IMR-90 (cell line): ENCODE data around the gene P4HA1. TPM values are rescaled to one million over a fixed set of nuclear protein-coding genes. Genes with fewer than 3 reads are reported as not detected.

Experiments
- ATAC-seq: fragments of 200-7000 bp; cut with Tn5 transposase; 2 replicates; pipeline ENCODE4 v1.9.1; 2020; ENCODE audit warnings: low read depth, mild to moderate bottlenecking, moderate library complexity
- BruUV-seq: library from RNA; stranded (reverse); fragments of 400-500 nt; replicated peaks from 2 replicates; lab custom pipeline; 2021; lab: Mats Ljungman, UMichigan
- CTCF ChIA-PET: fragments of 300-600 bp; formaldehyde crosslinking; extraction: SDS; loops from one replicate; lab custom pipeline; 2021; ENCODE audit warnings: antibody characterized with exemption; lab: Yijun Ruan, JAX
- POLR2A ChIA-PET: fragments of 300-600 bp; sonication (Branson Sonifier 250); formaldehyde crosslinking; loops from one replicate; lab custom pipeline; 2022; ENCODE audit warnings: antibody characterized with exemption; ENCODE audit not compliant: unreplicated experiment; lab: Charles Lee
- DNase-seq: peaks from one replicate; pipeline ENCODE4 v3.0.0; 2013
- H2AFZ ChIP-seq: replicated peaks from 2 replicates; pipeline ENCODE3; 2013; ENCODE audit warnings: low read length, mild to moderate bottlenecking; ENCODE audit not compliant: poor library complexity
- H2AK5ac ChIP-seq: 2 replicates; pipeline ENCODE4 v1.6.1; 2013; ENCODE audit warnings: low read depth, low read length, inconsistent platforms
- H2AK9ac ChIP-seq: replicated peaks from 2 replicates; pipeline ENCODE3; 2013; ENCODE audit warnings: mild to moderate bottlenecking, low read depth, low read length, moderate library complexity; ENCODE audit not compliant: poor library complexity
- H2BK120ac ChIP-seq: 2 replicates; pipeline ENCODE4 v1.6.1; 2013; ENCODE audit warnings: low read depth, low read length, inconsistent platforms
- H2BK15ac ChIP-seq: 3 replicates; pipeline ENCODE4 v1.6.1; 2013; ENCODE audit warnings: low read depth, low read length, inconsistent platforms
- H2BK20ac ChIP-seq: 2 replicates; pipeline ENCODE4 v1.6.1; 2013; ENCODE audit warnings: low read depth, mild to moderate bottlenecking, inconsistent platforms, low read length, moderate library complexity
- H2BK5ac ChIP-seq: 2 replicates; pipeline ENCODE4 v1.6.1; 2013; ENCODE audit warnings: mild to moderate bottlenecking, low read depth, low read length, inconsistent platforms; ENCODE audit not compliant: poor library complexity, severe bottlenecking
- H3K14ac ChIP-seq: replicated peaks from 2 replicates; pipeline ENCODE4 v1.6.1; 2013; ENCODE audit warnings: low read depth, low read length, inconsistent platforms
- H3K18ac ChIP-seq: 2 replicates; pipeline ENCODE4 v1.6.1; 2013; ENCODE audit warnings: low read depth, low read length, control low read depth
- H3K23ac ChIP-seq: 2 replicates; pipeline ENCODE4 v1.6.1; 2013; ENCODE audit warnings: low read depth, low read length, inconsistent platforms
- H3K27ac ChIP-seq: 2 replicates; pipeline ENCODE4 v1.5.1; 2013; ENCODE audit warnings: mild to moderate bottlenecking, control low read depth, low read length; ENCODE audit not compliant: insufficient read depth
- H3K27me3 ChIP-seq: 2 replicates; pipeline ENCODE4 v1.6.1; 2013; ENCODE audit warnings: low read length; ENCODE audit not compliant: control insufficient read depth, insufficient read depth
- H3K36me3 ChIP-seq: 2 replicates; pipeline ENCODE4 v1.6.1; 2013; ENCODE audit warnings: low read length, mixed read lengths; ENCODE audit not compliant: control insufficient read depth, insufficient read depth
- H3K4ac ChIP-seq: 2 replicates; pipeline ENCODE4 v1.6.1; 2013; ENCODE audit warnings: low read depth, low read length, inconsistent platforms
- H3K4me1 ChIP-seq: 2 replicates; pipeline ENCODE4 v1.6.1; 2013; ENCODE audit warnings: low read length, mixed read lengths; ENCODE audit not compliant: control insufficient read depth, insufficient read depth
- H3K4me2 ChIP-seq: 2 replicates; pipeline ENCODE4 v1.6.1; 2013; ENCODE audit warnings: low read depth, mild to moderate bottlenecking, control low read depth, low read length, moderate library complexity
- H3K4me3 ChIP-seq: 2 replicates; pipeline ENCODE4 v1.5.1; 2013; ENCODE audit warnings: low read depth, mild to moderate bottlenecking, control low read depth, low read length, moderate library complexity; ENCODE audit not compliant: insufficient read depth
- H3K56ac ChIP-seq: 2 replicates; pipeline ENCODE4 v1.6.1; 2013; ENCODE audit warnings: low read length, inconsistent platforms; ENCODE audit not compliant: insufficient read depth; ENCODE audit errors: extremely low read depth
- H3K79me1 ChIP-seq, 2 experiments: 2 replicates each; pipeline ENCODE4 v1.6.1; 2013; ENCODE audit warnings: low read length in 2 of 2, inconsistent platforms in 1 of 2, low read depth in 1 of 2
- H3K9ac ChIP-seq: 2 replicates; pipeline ENCODE4 v1.6.1; 2013; ENCODE audit warnings: low read depth, low read length, control low read depth
- H3K9me1 ChIP-seq: 2 replicates; pipeline ENCODE4 v1.6.1; 2013; ENCODE audit warnings: low read length, inconsistent platforms; ENCODE audit not compliant: insufficient read depth
- H3K9me3 ChIP-seq: 2 replicates; pipeline ENCODE4 v1.6.1; 2013; ENCODE audit warnings: low read length; ENCODE audit not compliant: control insufficient read depth, insufficient read depth
- H4K20me1 ChIP-seq: 2 replicates; pipeline ENCODE4 v1.6.1; 2013; ENCODE audit warnings: low read length, inconsistent platforms; ENCODE audit not compliant: insufficient read depth
- H4K5ac ChIP-seq: 2 replicates; pipeline ENCODE4 v1.6.1; 2013; ENCODE audit warnings: mild to moderate bottlenecking, low read depth, low read length, control low read depth
- H4K8ac ChIP-seq, 2 experiments: 2 replicates each; pipeline ENCODE4 v1.6.1; 2013; ENCODE audit warnings: low read depth in 2 of 2, low read length in 2 of 2, control low read depth in 1 of 2, inconsistent platforms in 1 of 2
- H4K91ac ChIP-seq: 2 replicates; pipeline ENCODE4 v1.6.1; 2013; ENCODE audit warnings: low read depth, low read length, inconsistent platforms; ENCODE audit not compliant: insufficient read depth
- CEBPB ChIP-seq: IDR thresholded peaks from 2 replicates; pipeline ENCODE4 v1.6.1; 2012; ENCODE audit warnings: low read depth, low read length, improper control_type of control experiment
- CHD1 ChIP-seq: IDR thresholded peaks from 2 replicates; pipeline ENCODE4 v1.6.1; 2012; ENCODE audit warnings: low read depth, low read length, improper control_type of control experiment
- CTCF ChIP-seq: conservative IDR thresholded peaks from 2 replicates; pipeline ENCODE4 v1.5.1; 2012; ENCODE audit warnings: mild to moderate bottlenecking, low read depth, low read length, improper control_type of control experiment
- FOS ChIP-seq: fragments of 150-350 bp; IDR thresholded peaks from 2 replicates; pipeline ENCODE4 v1.6.1; 2016; ENCODE audit warnings: low read depth, low read length
- MAFK ChIP-seq: IDR thresholded peaks from 2 replicates; pipeline ENCODE4 v1.6.1; 2012; ENCODE audit warnings: low read depth, low read length, improper control_type of control experiment
- NFE2L2 ChIP-seq: fragments of 150-350 bp; IDR thresholded peaks from 2 replicates; pipeline ENCODE4 v1.6.1; 2016; ENCODE audit warnings: low read depth, mild to moderate bottlenecking, low read length
- RFX5 ChIP-seq: IDR thresholded peaks from 2 replicates; pipeline ENCODE4 v1.8.0; 2012; ENCODE audit warnings: low read depth, mild to moderate bottlenecking, low read length, moderate library complexity
- WGBS, 2 experiments: methylation state at CpG; one replicate each; pipeline versions ENCODE4 v1.1.5 to v1.1.7; 2013; ENCODE audit warnings: missing lambda C conversion rate in 2 of 2; ENCODE audit not compliant: insufficient read length in 1 of 2; ENCODE audit errors: extremely low coverage in 2 of 2; 5-methylcytosine and 5-hydroxymethylcytosine counted together
- dilution Hi-C: fragments of 300-500 bp; cut with HindIII; formaldehyde crosslinking; loops from one replicate; pipeline ENCODE4 v1.14.3; 2018; ENCODE audit warnings: low sequenced_read_pairs; ENCODE audit not compliant: unreplicated experiment
- in situ Hi-C: fragments of 300-500 bp; cut with MboI; formaldehyde crosslinking; loops from 3 replicates; pipeline ENCODE4 v1.14.3; 2019; ENCODE audit warnings: low sequenced_read_pairs, inconsistent platforms, mixed read lengths
- intact Hi-C: fragments of 100-400 bp; cut with micrococcal nuclease; formaldehyde crosslinking; loops from 2 replicates; pipeline ENCODE4 v1.10.0; 2022
- polyA plus RNA-seq, 3 experiments: library from polyadenylated mRNA; depleted of rRNA; stranded (reverse); fragments of >200 nt; gene quantifications; 2 replicates each; pipeline ENCODE4 v1.2.3, GENCODE V29; 2012; ENCODE audit warnings: low replicate concordance in 1 of 3
- total RNA-seq: library from RNA; depleted of rRNA; stranded (reverse); fragments of >200 nt; gene quantifications from 2 replicates; pipeline ENCODE4 v1.2.3, GENCODE V29; 2012

P4HA1 gene
- total and polyA plus RNA-seq, 2 of the 4 experiments (the other 2 are of a cell fraction) = 178 to 241 TPM

DNA sequence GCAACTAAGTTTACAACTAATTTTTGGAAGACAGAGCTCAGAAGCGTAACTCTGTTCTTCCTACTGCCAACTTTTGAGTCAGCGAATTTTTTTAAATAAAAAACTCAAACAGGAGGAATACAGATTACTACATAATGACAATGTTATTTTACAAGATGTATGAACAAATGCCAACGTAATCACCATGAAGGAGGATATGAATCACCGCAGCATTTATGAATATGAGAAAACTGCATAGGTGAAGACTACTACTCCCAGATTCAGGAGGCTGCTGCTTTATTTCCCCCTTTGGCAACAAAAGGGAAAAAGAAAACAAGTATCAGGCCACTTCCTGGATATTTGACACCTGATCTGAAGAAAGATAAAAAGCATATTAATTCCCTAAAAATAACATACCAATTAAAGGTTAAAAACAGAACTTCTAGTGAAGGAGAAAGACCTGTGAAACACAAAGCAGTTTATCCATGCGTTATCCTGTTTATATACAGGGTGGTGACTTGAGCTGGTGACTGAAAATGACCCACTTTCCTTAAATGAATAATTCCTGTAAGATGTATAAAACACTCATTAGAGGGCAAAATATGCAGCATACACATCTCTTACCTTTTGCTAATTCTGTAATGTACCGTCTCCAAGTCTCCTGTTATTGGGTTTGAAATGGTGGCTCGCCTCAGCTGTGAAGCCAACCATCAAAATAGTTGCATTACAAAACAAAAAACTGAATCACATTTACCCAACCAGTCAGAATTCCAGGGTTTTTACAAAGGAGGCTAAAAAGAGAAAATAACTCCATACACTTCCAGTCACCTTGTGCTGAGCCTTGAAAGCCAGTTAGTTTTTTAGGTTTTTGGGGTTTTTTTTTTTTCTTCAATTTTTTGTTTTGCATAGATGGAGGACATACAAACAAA is 52.0 kb downstream of the P4HA1 start:
- no peak overlapping the region for H3K9ac ChIP-seq

More for the DNA sequence above, 52.0 kb downstream of the P4HA1 start:
- no peak overlapping the region for H2BK20ac ChIP-seq
- no TSS peak for BruUV-seq
- no peak overlapping the region for H4K5ac ChIP-seq
- no peak overlapping the region for H2AK5ac ChIP-seq
- H4K91ac ChIP-seq = no peak overlapping the region
- no peak overlapping the region; the same call in 1 of the 2 replicates for H3K56ac ChIP-seq
- H3K4me3 ChIP-seq = no peak overlapping the region
- no peaks in the 10 kb centered on the region for H3K9me3 ChIP-seq
- no peak overlapping the region for H2AFZ ChIP-seq
- H3K4ac ChIP-seq = no peak overlapping the region
- no peak overlapping the region for H2BK15ac ChIP-seq
- 0 out of 2 replicates have a peak overlapping the region, but pooled peaks have one; percentile 14 for H3K27ac ChIP-seq
- H3K9me1 ChIP-seq = 0 out of 2 replicates have a peak, but pooled peaks cover 3% of the 10 kb centered on the region
- peak; percentile 94 for DNase-seq
- H2BK5ac ChIP-seq = peak overlapping the region; percentile 54
- TF ChIP-seq FOS (0 out of 2 replicates have a peak, but pooled peaks have one; percentile 1), RFX5 (no peak), CHD1 (no peak), MAFK (peak; percentile 86), NFE2L2 (peak; percentile 47; the same call in 1 of the 2 replicates), CTCF (no peak), CEBPB (peak; percentile 57)
- H2AK9ac ChIP-seq = no peak overlapping the region
- no CpG with 5 or more reads among the region's 7 CpGs for WGBS, 2 experiments
- no peak overlapping the region for H3K23ac ChIP-seq
- H3K14ac ChIP-seq = no peak overlapping the region
- H3K18ac ChIP-seq = no peak overlapping the region
- no peak overlapping the region for H2BK120ac ChIP-seq
- peaks cover 16% of the 10 kb centered on the region for H3K36me3 ChIP-seq
- dilution Hi-C loops = no loop called here
- peaks cover 17 to 38% of the 10 kb centered on the region in 2 experiments for H3K79me1 ChIP-seq
- no peak overlapping the region for H4K8ac ChIP-seq
- peaks cover 9% of the 10 kb centered on the region; the same call in 1 of the 2 replicates for H3K4me1 ChIP-seq
- ATAC-seq = peak; percentile 73
- ChIA-PET CTCF (no interaction called here), POLR2A (no interaction called here)
- in situ Hi-C loops = no loop called here
- peak overlapping the region; percentile 72; the same call in 1 of the 2 replicates for H3K4me2 ChIP-seq
- H3K27me3 ChIP-seq = no peaks in the 10 kb centered on the region
- intact Hi-C loops = no loop called here
- H4K20me1 ChIP-seq = peaks cover 4% of the 10 kb centered on the region; the same call in 1 of the 2 replicates
